A673 (cell line): ENCODE data around the gene SLC14A1. TPM values are rescaled to one million over a fixed set of nuclear protein-coding genes. Genes with fewer than 3 reads are reported as not detected.

Experiments used
- BruUV-seq: library from RNA; stranded (reverse); fragments of 400-500 nt; replicated peaks from 2 replicates; lab custom pipeline; 2021; lab: Mats Ljungman, UMichigan
- CTCF ChIA-PET: fragments of 300-600 bp; sonication (Branson Sonifier 250); formaldehyde crosslinking; loops from one replicate; lab custom pipeline; 2022; ENCODE audit warnings: antibody characterized with exemption; lab: Charles Lee
- POLR2A ChIA-PET: fragments of 300-600 bp; sonication (Branson Sonifier 250); formaldehyde crosslinking; loops from one replicate; lab custom pipeline; 2022; ENCODE audit warnings: antibody characterized with exemption; ENCODE audit not compliant: low non-redundant PET; lab: Charles Lee
- DNase-seq: peaks from one replicate; pipeline ENCODE4 v3.0.0-alpha.2; 2015; ENCODE audit warnings: low spot score
- H3K27ac ChIP-seq: fragments of 200-600 bp; sonication (generic); 2 replicates; pipeline ENCODE4 v1.5.1; 2016; ENCODE audit warnings: mixed run types, low read depth, mild to moderate bottlenecking, mixed read lengths, antibody characterized with exemption, low read length; ENCODE audit not compliant: poor library complexity, severe bottlenecking
- H3K27me3 ChIP-seq: fragments of 200-600 bp; sonication (generic); replicated peaks from 2 replicates; pipeline ENCODE4 v1.6.1; 2017; ENCODE audit warnings: mixed run types, low read depth, mild to moderate bottlenecking, mixed read lengths, antibody characterized with exemption, low read length; ENCODE audit not compliant: insufficient read depth, poor library complexity
- H3K36me3 ChIP-seq: fragments of 200-600 bp; sonication (generic); 2 replicates; pipeline ENCODE4 v1.6.1; 2016; ENCODE audit warnings: mixed run types, mild to moderate bottlenecking, mixed read lengths, antibody characterized with exemption, low read length; ENCODE audit not compliant: insufficient read depth, poor library complexity, severe bottlenecking
- H3K4me1 ChIP-seq: fragments of 200-600 bp; sonication (generic); 2 replicates; pipeline ENCODE4 v1.6.1; 2017; ENCODE audit warnings: mixed run types, mild to moderate bottlenecking, mixed read lengths, antibody characterized with exemption, low read length; ENCODE audit not compliant: insufficient read depth, poor library complexity, severe bottlenecking
- H3K4me3 ChIP-seq: fragments of 200-600 bp; sonication (generic); 2 replicates; pipeline ENCODE4 v1.5.1; 2016; ENCODE audit warnings: low read depth, mixed run types, mild to moderate bottlenecking, mixed read lengths, low read length; ENCODE audit not compliant: poor library complexity, severe bottlenecking
- H3K9me3 ChIP-seq: fragments of 200-600 bp; sonication (generic); 2 replicates; pipeline ENCODE4 v1.6.1; 2016; ENCODE audit warnings: mixed run types, low read depth, mild to moderate bottlenecking, mixed read lengths, antibody characterized with exemption, low read length; ENCODE audit not compliant: poor library complexity, severe bottlenecking
- CTCF ChIP-seq: fragments of 300-800, 200-600 bp; sonication (generic); conservative IDR thresholded peaks from 2 replicates; pipeline ENCODE4 v1.5.1; 2017; ENCODE audit warnings: low read depth, mild to moderate bottlenecking, antibody characterized with exemption, low read length, moderate library complexity, mixed read lengths
- EZH2 ChIP-seq: fragments of 200-600 bp; sonication (generic); IDR thresholded peaks from 2 replicates; pipeline ENCODE4 v1.6.1; 2017; ENCODE audit warnings: borderline replicate concordance, low read depth, mild to moderate bottlenecking, mixed read lengths, antibody characterized with exemption, low read length; ENCODE audit not compliant: poor library complexity, severe bottlenecking
- intact Hi-C: fragments of 100-400 bp; cut with micrococcal nuclease; formaldehyde crosslinking; loops from one replicate; pipeline ENCODE4 v1.10.0; 2022; ENCODE audit not compliant: unreplicated experiment
- total RNA-seq: library from RNA; stranded (reverse); gene quantifications from 2 replicates; pipeline ENCODE4 v1.2.3, GENCODE V29; 2021

SLC14A1 gene
- total RNA-seq, 1 experiment from 2014 or later: not detected

- CTCF ChIA-PET: no interaction called here
- Histone ChIP-seq H3K27ac (no peak overlapping the region), H3K4me3 (no peak overlapping the region), H3K4me1 (no peaks in the 10 kb centered on the region), H3K27me3 (peaks cover 12% of the 10 kb centered on the region), H3K9me3 (no peaks in the 10 kb centered on the region), H3K36me3 (no peaks in the 10 kb centered on the region)
- DNase-seq: no peak
- TF ChIP-seq CTCF (no peak), EZH2 (no peak)
- intact Hi-C loops: no loop called here
- BruUV-seq: no TSS peak
- POLR2A ChIA-PET: no interaction called here
Observed at GRCh38 chr18:45739848-45740247, 15.9 kb downstream of the SLC14A1 start.

- Histone ChIP-seq H3K27me3 (peaks cover 12% of the 10 kb centered on the region), H3K4me1 (peaks cover 3% of the 10 kb centered on the region), H3K9me3 (no peaks in the 10 kb centered on the region), H3K27ac (no peak overlapping the region), H3K36me3 (no peaks in the 10 kb centered on the region), H3K4me3 (no peak overlapping the region)
- ChIA-PET CTCF (no interaction called here), POLR2A (no interaction called here)
- BruUV-seq: no TSS peak
- intact Hi-C loops: no loop called here
- DNase-seq: no peak
- TF ChIP-seq EZH2 (no peak), CTCF (no peak)
Observed at GRCh38 chr18:45741056-45741455, 17.1 kb downstream of the SLC14A1 start.

GRCh38 chr18:45745817-45746461 lies 22.0 kb downstream of the SLC14A1 start:
- Histone ChIP-seq H3K9me3 (no peaks in the 10 kb centered on the region), H3K27me3 (peaks cover 4% of the 10 kb centered on the region), H3K4me3 (no peak overlapping the region), H3K27ac (no peak overlapping the region), H3K36me3 (no peaks in the 10 kb centered on the region), H3K4me1 (peaks cover 4% of the 10 kb centered on the region)
- intact Hi-C loops: no loop called here
- peak; percentile 27 for DNase-seq
- ChIA-PET CTCF (no interaction called here), POLR2A (no interaction called here)
- no TSS peak for BruUV-seq
- TF ChIP-seq EZH2 (no peak), CTCF (no peak)
